ENCODE measurements around the gene CCNK.

Gene CCNK

DNA sequence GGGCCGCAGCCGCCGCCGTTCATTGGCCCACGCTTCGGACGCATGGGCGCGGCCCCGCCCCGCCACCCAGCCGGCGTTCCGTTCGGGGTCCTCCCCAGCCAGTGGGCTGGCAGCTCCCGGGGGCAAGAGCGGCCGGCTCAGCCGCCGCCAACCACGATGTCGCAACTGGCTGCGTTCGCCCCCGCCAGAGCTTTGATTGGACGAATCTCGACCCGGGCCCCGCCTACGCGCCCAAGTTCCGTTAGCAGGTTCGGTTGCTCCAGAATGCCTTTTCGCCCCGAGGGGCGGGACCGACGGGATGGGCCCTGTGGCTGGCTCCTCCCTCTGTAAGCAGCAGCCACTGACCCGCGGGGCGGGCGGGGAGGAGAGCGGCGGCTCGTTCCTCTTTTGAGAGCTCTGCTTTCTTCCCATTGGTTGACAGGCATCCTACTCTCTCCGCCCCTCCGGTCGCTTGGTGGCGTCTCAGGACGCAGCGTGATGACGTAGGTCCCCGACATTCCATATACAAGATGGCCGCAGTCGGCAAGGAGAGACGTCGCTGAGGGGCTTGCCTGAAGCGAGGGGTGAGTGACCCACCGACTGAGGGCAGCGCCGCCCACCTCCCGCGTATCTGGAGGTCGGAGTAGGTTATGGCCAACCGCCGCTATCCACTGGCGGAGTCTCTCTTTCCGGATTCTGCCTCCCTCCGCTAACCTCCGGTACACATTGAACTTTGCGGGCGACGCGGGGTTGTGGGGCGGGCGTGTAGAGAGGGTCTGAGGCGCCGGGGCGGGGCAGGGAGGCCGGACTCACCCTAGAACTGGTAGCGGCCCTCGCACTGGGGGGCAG, at the start of gene CCNK:
Gene CCNK (plus strand): TSS at position 493 of the 828 bp plus-strand sequence. CDS start 11,269 bp downstream, outside the sequence.
- Histone ChIP-seq H3K4me3 (ENCODE audit: low read depth in 1 of 2, low read length in 2 of 2) (peak within 1 kb of the TSS; percentile 91 to 96), H3K4me1 (ENCODE audit: control insufficient read depth in 1 of 2, insufficient read depth in 2 of 2, low read length in 2 of 2) (peaks cover 8 to 51% of the 10 kb centered on the region in 2 donors), H3K9me3 (ENCODE audit: control insufficient read depth in 1 of 2, low read length in 2 of 2) (no peaks in the 10 kb centered on the region), H3K36me3 (ENCODE audit: control insufficient read depth in 1 of 2, insufficient read depth in 2 of 2, low read length in 2 of 2) (peaks cover 0 to 7% of the 10 kb centered on the region in 2 donors), H3K27me3 (ENCODE audit: low read depth, low read length) (no peaks in the 10 kb centered on the region), H3K27ac (ENCODE audit: low read length) (peak within 1 kb of the TSS; percentile 96)

DNA sequence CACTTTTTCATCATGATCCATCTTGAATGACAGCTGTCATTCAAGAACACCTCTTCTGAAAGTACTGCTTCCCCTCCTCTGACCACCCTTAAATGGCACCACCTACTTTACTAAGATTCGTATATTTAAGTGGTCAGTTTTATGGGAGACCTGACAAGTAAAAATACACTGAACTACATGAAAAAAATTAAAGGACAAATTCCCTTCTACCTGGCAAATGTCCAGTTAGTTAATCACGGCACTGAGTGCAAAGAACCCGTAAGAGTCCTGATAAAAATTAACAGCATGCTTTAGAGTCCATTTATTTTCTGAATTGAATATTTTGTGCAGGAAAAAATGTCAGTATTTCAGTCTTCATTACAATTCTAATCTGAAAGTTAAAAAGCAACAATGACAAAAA, 49.2 kb upstream of the CCNK start:
- peaks cover 0 to 6% of the 10 kb centered on the region in 2 donors for H3K9me3 ChIP-seq (ENCODE audit: control insufficient read depth in 1 of 2, low read length in 2 of 2)
- H3K36me3 ChIP-seq (ENCODE audit: control insufficient read depth in 1 of 2, insufficient read depth in 2 of 2, low read length in 2 of 2) = peaks cover 8 to 20% of the 10 kb centered on the region in 2 donors
- no peak overlapping the region for H3K4me3 ChIP-seq (ENCODE audit: low read depth in 1 of 2, low read length in 2 of 2)
- no peak overlapping the region for H3K27ac ChIP-seq (ENCODE audit: low read length)
- H3K4me1 ChIP-seq (ENCODE audit: control insufficient read depth in 1 of 2, insufficient read depth in 2 of 2, low read length in 2 of 2) = peaks cover 3 to 6% of the 10 kb centered on the region in 2 donors
- no peaks in the 10 kb centered on the region for H3K27me3 ChIP-seq (ENCODE audit: low read depth, low read length)

DNA sequence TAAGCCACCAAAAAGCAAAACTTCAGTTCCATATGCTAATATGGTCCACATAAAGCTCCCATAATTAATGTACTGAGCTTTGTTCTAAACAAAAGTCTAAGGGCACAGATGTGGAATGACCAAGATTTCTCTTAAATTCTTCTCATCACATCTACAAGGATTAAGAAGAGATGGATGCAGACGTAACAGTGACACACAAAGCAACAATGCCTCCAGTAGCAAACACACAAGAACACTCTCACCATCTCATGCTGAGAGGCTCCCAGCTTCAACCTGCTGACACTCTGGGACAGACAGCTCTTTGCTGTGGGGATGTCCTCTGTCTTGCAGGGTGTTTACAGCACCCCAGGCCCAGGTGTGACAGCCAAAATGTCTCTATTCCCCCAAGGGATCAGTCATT, 48.7 kb upstream of the CCNK start:
- Histone ChIP-seq H3K27ac (ENCODE audit: low read length) (no peak overlapping the region), H3K9me3 (ENCODE audit: control insufficient read depth in 1 of 2, low read length in 2 of 2) (peaks cover 0 to 6% of the 10 kb centered on the region in 2 donors), H3K36me3 (ENCODE audit: control insufficient read depth in 1 of 2, insufficient read depth in 2 of 2, low read length in 2 of 2) (peaks cover 8 to 19% of the 10 kb centered on the region in 2 donors), H3K27me3 (ENCODE audit: low read depth, low read length) (no peaks in the 10 kb centered on the region), H3K4me1 (ENCODE audit: control insufficient read depth in 1 of 2, insufficient read depth in 2 of 2, low read length in 2 of 2) (peaks cover 5 to 6% of the 10 kb centered on the region in 2 donors), H3K4me3 (ENCODE audit: low read depth in 1 of 2, low read length in 2 of 2) (no peak overlapping the region)

DNA sequence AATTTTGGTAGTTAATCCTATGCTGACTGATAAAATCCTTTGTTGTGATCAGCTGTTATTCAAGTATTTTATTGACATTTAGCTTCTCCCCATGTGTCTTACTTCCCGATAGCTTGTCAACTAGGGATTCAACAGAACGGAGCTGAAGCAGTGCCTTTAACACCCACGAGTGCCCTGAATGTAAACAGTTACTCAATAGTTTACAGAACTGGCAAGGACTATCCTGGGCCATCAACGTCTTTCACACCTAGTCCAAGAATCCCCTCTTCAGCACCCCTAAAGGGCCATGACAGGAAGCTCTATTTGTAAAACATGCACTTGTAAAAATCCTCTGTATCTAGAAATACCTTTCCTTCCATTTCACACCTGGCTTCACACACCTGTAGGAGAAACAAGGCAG, 45.9 kb upstream of the CCNK start:
- no peaks in the 10 kb centered on the region for H3K9me3 ChIP-seq (ENCODE audit: control insufficient read depth in 1 of 2, low read length in 2 of 2)
- no peak overlapping the region for H3K27ac ChIP-seq (ENCODE audit: low read length)
- peaks cover 5 to 25% of the 10 kb centered on the region in 2 donors for H3K36me3 ChIP-seq (ENCODE audit: control insufficient read depth in 1 of 2, insufficient read depth in 2 of 2, low read length in 2 of 2)
- H3K4me3 ChIP-seq (ENCODE audit: low read depth in 1 of 2, low read length in 2 of 2) = no peak overlapping the region
- no peaks in the 10 kb centered on the region for H3K27me3 ChIP-seq (ENCODE audit: low read depth, low read length)
- peaks cover 5 to 6% of the 10 kb centered on the region in 2 donors for H3K4me1 ChIP-seq (ENCODE audit: control insufficient read depth in 1 of 2, insufficient read depth in 2 of 2, low read length in 2 of 2)

DNA sequence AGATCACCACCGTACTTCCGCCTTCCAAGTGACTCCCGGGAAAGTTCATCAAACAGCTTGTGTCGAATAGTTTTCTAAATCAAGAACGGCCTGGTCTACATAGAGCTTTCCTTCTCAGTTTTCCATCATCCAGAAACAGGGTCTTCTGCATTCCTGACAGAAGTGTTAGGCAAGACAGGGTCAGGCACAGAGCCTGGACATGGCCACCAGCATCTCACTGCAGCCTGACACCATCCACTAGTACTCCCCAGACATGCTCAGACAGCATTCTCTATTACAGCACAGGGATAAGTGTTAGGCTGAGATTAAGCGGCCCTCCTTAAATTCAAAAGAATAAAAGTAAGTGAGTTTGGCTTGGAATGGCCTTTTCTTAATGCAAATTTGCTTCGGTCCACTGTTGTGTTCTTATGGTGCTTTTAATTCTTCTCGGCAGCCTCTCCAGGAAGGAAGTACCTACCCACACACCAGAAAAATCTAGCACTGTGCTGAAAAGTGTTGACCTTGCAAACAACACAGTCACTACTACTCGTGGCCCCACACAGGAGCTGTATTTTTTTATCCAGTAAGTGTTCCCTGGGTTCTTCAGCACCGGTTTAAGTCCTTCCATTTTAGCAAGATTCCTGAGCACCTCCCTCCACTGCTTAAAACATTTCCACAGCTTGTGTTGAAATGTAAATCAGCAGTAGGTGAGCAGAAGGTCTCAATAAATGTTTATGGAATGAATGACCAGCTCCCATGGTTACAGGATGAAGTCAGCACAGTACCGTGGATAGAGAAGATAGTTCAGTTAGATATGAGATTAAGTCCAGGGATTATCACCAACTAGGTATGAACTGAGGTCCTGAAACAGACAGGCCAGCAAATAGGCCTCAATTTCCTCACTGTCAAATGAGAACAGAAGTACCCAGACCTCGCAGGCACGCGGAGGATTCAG, 44.7 kb upstream of the CCNK start:
- Histone ChIP-seq H3K27me3 (ENCODE audit: low read depth, low read length) (no peaks in the 10 kb centered on the region), H3K9me3 (ENCODE audit: control insufficient read depth in 1 of 2, low read length in 2 of 2) (no peaks in the 10 kb centered on the region), H3K4me1 (ENCODE audit: control insufficient read depth in 1 of 2, insufficient read depth in 2 of 2, low read length in 2 of 2) (peaks cover 0 to 5% of the 10 kb centered on the region in 2 donors), H3K4me3 (ENCODE audit: low read depth in 1 of 2, low read length in 2 of 2) (no peak overlapping the region), H3K27ac (ENCODE audit: low read length) (peak overlapping the region; percentile 5), H3K36me3 (ENCODE audit: control insufficient read depth in 1 of 2, insufficient read depth in 2 of 2, low read length in 2 of 2) (peaks cover 5 to 34% of the 10 kb centered on the region in 2 donors)

DNA sequence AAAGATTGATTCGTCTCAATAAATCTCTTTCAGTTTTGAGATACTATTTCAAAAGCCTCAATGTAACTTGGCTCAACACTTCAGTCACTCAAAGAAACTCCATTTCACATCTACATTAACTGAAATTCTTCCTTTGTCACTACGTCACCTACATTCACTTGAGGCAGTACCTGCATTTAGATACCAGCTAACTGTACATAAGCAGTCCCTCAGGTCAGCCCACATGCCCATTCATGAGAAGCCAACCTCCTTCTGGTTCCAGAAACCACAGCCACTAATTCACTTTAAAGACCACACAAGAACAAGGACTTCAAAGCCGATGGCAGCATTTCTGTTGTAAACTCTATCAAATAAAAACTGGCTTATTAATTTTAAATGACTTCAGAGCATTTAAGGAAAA, 43.5 kb upstream of the CCNK start:
- Histone ChIP-seq H3K36me3 (ENCODE audit: control insufficient read depth in 1 of 2, insufficient read depth in 2 of 2, low read length in 2 of 2) (peaks cover 13 to 37% of the 10 kb centered on the region in 2 donors), H3K27ac (ENCODE audit: low read length) (no peak overlapping the region)

DNA sequence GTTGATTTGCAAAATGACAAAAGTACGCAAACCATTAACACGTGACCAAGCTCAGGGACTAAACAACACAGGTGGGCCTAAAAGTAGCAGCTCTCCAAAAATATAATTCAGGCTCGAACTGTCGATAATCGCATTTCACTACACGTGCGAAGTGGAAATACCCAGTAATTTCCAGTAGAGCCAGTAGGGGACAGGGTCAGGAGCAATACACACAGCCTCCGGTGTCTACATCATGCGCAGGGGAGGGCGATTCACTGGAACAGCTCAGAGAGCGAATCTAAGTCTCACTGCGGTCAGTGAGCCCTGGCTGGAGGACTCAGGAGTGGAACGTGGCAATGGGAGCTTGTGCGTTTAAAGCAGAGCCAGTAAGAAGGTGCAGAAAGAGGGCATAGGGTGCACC, 40.9 kb upstream of the CCNK start:
- H3K27me3 ChIP-seq (ENCODE audit: low read depth, low read length) = no peaks in the 10 kb centered on the region
- H3K27ac ChIP-seq (ENCODE audit: low read length) = no peak overlapping the region
- H3K4me1 ChIP-seq (ENCODE audit: control insufficient read depth in 1 of 2, insufficient read depth in 2 of 2, low read length in 2 of 2) = peaks cover 0 to 5% of the 10 kb centered on the region in 2 donors
- H3K36me3 ChIP-seq (ENCODE audit: control insufficient read depth in 1 of 2, insufficient read depth in 2 of 2, low read length in 2 of 2) = peaks cover 25 to 39% of the 10 kb centered on the region in 2 donors
- H3K4me3 ChIP-seq (ENCODE audit: low read depth in 1 of 2, low read length in 2 of 2) = no peak overlapping the region
- H3K9me3 ChIP-seq (ENCODE audit: control insufficient read depth in 1 of 2, low read length in 2 of 2) = no peaks in the 10 kb centered on the region

More for the DNA sequence above, 43.5 kb upstream of the CCNK start:
- Histone ChIP-seq H3K4me3 (ENCODE audit: low read depth in 1 of 2, low read length in 2 of 2) (no peak overlapping the region), H3K27me3 (ENCODE audit: low read depth, low read length) (no peaks in the 10 kb centered on the region), H3K9me3 (ENCODE audit: control insufficient read depth in 1 of 2, low read length in 2 of 2) (no peaks in the 10 kb centered on the region), H3K4me1 (ENCODE audit: control insufficient read depth in 1 of 2, insufficient read depth in 2 of 2, low read length in 2 of 2) (peaks cover 0 to 5% of the 10 kb centered on the region in 2 donors)

DNA sequence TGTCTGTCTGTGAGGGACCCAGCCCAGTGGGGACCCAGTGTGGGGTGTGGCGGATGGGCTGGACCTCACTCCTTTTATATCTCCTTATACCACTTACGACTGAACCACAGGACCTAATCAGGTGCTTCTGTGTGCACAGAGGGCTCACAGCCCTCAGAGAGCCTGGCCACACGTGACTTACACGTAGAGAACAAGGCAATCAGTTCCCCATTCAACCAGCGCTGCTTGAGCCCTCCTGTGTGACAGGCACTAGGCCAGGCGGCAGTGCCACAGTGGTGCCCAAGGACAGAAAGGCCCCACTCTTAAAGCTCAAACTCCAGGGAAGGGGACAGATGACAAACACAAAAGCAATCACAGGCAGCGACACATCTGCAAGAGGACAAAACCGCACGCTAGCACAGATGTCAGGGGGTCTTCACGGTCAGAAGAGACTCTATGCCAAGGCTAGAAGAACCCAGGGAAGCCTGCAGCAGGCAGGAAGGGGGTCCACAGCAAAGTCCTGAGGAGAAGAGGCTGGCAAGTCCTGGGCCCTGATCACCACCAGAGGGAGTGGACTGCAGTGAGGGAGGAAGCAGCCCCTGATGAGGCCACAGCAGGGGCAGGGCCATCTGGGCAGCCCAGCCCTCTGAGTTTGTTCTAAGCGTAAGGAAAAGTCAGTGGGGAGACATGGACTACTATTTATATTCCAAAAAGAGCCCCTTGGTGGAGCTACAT, 39.9 kb upstream of the CCNK start:
- Histone ChIP-seq H3K9me3 (ENCODE audit: control insufficient read depth in 1 of 2, low read length in 2 of 2) (no peaks in the 10 kb centered on the region), H3K36me3 (ENCODE audit: control insufficient read depth in 1 of 2, insufficient read depth in 2 of 2, low read length in 2 of 2) (peaks cover 24 to 38% of the 10 kb centered on the region in 2 donors), H3K27ac (ENCODE audit: low read length) (no peak overlapping the region), H3K4me3 (ENCODE audit: low read depth in 1 of 2, low read length in 2 of 2) (no peak overlapping the region), H3K27me3 (ENCODE audit: low read depth, low read length) (no peaks in the 10 kb centered on the region), H3K4me1 (ENCODE audit: control insufficient read depth in 1 of 2, insufficient read depth in 2 of 2, low read length in 2 of 2) (peaks cover 0 to 5% of the 10 kb centered on the region in 2 donors)

DNA sequence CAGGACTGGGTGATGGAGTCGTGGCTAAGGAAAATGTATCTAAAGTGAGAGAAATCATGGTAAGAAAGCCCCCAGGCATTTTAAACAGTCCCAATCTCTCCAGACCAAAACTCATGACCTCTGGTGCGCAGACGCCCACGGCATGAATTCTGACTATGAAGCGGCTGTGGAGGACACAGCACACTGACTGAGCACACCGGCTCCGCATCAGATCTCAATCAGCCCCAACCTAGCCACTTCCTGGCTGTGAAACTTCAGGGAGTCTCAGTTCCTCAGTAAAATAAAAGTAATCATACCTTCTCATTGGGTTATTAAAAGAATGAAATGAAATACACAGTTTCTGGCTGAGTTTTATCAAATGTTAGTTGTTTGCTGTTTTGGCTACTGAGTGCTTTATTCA, 39.3 kb upstream of the CCNK start:
- Histone ChIP-seq H3K36me3 (ENCODE audit: control insufficient read depth in 1 of 2, insufficient read depth in 2 of 2, low read length in 2 of 2) (peaks cover 30 to 40% of the 10 kb centered on the region in 2 donors), H3K9me3 (ENCODE audit: control insufficient read depth in 1 of 2, low read length in 2 of 2) (no peaks in the 10 kb centered on the region)

DNA sequence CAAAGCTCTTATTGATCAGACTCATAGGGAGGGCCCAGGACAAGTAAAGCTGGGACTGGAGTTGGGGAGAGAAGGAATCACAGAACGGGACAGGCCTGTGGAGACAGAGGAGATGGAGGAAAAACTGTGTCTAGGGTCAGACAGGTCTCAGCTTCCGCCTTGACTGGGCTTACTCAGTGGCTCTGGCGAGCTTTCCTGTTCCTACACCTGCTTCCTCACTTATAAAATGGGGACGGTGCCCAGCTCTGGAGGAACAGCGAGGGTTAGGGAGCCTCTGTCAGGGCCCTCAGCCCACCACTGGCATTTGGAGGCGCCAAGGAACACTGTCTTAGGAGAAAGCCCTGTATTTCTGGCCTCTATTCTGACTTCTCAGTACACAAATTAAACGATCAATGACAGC, 35.3 kb upstream of the CCNK start:
- H3K27me3 ChIP-seq (ENCODE audit: low read depth, low read length) = no peaks in the 10 kb centered on the region
- no peak overlapping the region for H3K4me3 ChIP-seq (ENCODE audit: low read depth in 1 of 2, low read length in 2 of 2)
- H3K4me1 ChIP-seq (ENCODE audit: control insufficient read depth in 1 of 2, insufficient read depth in 2 of 2, low read length in 2 of 2) = no peaks in the 10 kb centered on the region
- peaks cover 45 to 65% of the 10 kb centered on the region in 2 donors for H3K36me3 ChIP-seq (ENCODE audit: control insufficient read depth in 1 of 2, insufficient read depth in 2 of 2, low read length in 2 of 2)
- H3K9me3 ChIP-seq (ENCODE audit: control insufficient read depth in 1 of 2, low read length in 2 of 2) = no peaks in the 10 kb centered on the region
- H3K27ac ChIP-seq (ENCODE audit: low read length) = no peak overlapping the region

More for the DNA sequence above, 39.3 kb upstream of the CCNK start:
- H3K4me3 ChIP-seq (ENCODE audit: low read depth in 1 of 2, low read length in 2 of 2) = no peak overlapping the region
- H3K4me1 ChIP-seq (ENCODE audit: control insufficient read depth in 1 of 2, insufficient read depth in 2 of 2, low read length in 2 of 2) = peaks cover 0 to 3% of the 10 kb centered on the region in 2 donors
- no peaks in the 10 kb centered on the region for H3K27me3 ChIP-seq (ENCODE audit: low read depth, low read length)
- H3K27ac ChIP-seq (ENCODE audit: low read length) = no peak overlapping the region
